B cell (primary cell): ENCODE data around the gene ZNF423.

ENCODE experiments used
- EZH2 ChIP-seq: IDR thresholded peaks from 2 replicates; pipeline ENCODE4 v1.6.1; 2012; ENCODE audit warnings: borderline replicate concordance, low read depth, mild to moderate bottlenecking, moderate library complexity, low read length; ENCODE audit not compliant: insufficient read depth, poor library complexity, severe bottlenecking
- TF ChIP-seq, protein P1 (sequence below): fragments of 200-600 bp; IDR thresholded peaks from one replicate; pipeline ENCODE4 v1.8.0; 2022; ENCODE audit warnings: antibody characterized with exemption, mild to moderate bottlenecking

DNA sequence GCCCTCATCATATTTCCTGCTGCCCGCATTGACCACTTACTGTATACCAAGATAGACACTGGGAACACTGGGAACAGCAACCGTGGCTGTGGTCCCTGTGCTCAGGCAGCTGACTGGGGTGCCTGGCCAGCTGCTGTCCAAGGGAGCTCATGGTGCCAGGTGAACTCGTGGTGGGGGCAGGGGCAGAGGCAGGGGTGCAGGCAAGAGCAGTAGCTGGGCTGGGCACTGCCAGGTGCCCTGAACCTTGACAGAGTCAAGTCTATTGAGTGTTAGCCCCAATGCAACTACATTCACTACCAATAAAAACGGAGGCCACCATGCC is 279.8 kb downstream of the ZNF423 start:
- TF ChIP-seq, protein P1, sequence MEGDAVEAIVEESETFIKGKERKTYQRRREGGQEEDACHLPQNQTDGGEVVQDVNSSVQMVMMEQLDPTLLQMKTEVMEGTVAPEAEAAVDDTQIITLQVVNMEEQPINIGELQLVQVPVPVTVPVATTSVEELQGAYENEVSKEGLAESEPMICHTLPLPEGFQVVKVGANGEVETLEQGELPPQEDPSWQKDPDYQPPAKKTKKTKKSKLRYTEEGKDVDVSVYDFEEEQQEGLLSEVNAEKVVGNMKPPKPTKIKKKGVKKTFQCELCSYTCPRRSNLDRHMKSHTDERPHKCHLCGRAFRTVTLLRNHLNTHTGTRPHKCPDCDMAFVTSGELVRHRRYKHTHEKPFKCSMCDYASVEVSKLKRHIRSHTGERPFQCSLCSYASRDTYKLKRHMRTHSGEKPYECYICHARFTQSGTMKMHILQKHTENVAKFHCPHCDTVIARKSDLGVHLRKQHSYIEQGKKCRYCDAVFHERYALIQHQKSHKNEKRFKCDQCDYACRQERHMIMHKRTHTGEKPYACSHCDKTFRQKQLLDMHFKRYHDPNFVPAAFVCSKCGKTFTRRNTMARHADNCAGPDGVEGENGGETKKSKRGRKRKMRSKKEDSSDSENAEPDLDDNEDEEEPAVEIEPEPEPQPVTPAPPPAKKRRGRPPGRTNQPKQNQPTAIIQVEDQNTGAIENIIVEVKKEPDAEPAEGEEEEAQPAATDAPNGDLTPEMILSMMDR: no peak
- no peak for TF ChIP-seq EZH2
